GM19099 (cell line): ENCODE measurements around the gene ARID1B.

Experiments
- POLR2A ChIP-seq: IDR thresholded peaks from 3 replicates; pipeline ENCODE4 v1.6.1; 2011; ENCODE audit warnings: low read depth; ENCODE audit not compliant: insufficient read length; ENCODE audit errors: extremely low read depth

Gene ARID1B

DNA sequence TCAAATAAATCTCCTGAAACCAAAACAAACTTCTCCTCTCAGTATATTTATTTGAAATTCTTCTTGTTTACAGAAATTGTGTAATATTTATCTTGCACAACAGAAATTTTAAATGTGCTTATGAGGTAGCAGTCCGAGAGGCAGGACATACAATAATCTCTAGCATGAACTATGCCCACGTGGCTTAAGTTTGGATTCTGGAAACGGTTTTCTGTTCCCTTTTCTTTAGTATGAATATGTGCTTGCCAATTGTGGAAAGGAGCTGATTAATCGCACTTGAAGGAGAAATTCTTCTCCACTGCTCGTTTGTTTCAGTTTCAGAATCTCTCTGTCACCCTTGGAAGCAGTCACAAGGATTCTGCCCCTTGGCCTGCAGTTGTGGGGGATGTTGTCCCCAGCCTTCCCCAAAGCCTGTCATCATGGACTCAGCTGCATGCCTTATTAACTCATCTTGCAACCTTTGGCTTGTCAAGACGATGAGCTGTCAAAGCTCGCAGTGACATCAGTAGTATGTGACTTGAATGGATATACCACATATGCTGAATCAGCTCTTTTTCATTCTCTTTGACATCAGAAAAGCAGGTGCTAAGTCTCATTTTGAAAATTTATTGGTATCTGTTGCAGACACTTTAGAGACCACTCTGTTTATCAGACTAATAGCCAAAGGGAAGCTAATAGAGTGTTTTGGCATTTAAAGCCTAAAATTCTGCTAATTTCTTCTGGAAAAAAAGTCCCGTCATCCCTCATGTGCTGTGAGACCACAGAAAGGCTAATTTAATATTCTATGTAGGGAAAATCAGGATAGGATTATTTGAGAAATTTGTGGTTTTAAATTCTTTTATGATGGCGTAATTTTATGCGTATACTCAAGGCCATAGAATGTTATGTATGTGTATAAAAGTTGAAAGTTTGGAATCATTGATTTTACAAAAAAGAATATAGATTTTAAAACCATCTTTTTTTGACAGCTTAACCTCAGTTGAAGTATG is 186.8 kb downstream of the ARID1B start:
- no peak for TF ChIP-seq POLR2A

DNA sequence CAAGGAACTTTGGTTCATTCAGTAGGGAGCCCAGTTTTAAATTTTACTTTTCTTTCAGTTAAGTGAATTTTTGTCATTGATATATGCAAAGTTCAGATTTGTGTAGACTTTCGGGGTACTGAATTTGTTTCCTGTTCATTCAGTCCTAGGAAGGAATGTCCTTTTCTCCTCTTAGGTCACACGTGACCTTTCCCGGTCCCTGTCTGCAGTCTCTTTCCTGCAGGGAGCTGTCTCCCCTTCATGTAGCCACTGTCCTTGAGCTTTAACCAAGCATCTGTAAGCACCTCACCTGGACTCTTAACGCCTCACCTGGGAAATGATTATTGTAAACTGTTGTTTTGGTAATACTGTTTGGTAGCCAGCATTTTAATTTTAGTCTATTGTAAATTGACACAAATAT is 190.7 kb downstream of the ARID1B start:
- no peak for TF ChIP-seq POLR2A

- TF ChIP-seq POLR2A: no peak
Observed at GRCh38 chr6:156969233-156969632, 192.1 kb downstream of the ARID1B start.

DNA sequence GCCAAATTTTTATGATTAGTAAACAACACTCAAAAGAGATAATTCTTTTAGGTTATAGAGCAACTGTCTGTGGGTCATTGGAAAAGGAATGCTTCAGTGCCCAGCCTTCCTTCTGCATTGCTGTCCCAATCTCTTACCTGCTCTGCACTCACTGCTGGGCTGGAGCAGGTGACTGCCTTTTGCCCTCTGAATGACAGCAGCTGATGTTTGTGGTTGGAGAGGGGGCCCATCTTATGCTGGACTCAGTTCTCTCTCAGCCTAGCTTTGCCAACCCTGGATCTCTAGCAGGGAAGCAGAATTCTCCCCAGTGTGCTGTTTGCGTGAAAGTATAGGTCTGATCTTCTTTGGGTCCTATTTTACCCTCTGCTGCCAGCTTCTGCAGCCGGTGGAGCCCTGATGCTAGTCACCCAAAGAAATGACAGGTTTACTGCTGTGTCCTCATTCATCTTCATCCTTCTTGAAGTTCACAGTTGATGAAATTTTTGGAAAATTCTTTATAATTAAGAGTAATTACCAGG is 193.5 kb downstream of the ARID1B start:
- no peak for TF ChIP-seq POLR2A

GRCh38 chr6:156971153-156971885 is 194.1 kb downstream of the ARID1B start:
- TF ChIP-seq POLR2A: no peak

GRCh38 chr6:156972145-156972544 is 195.0 kb downstream of the ARID1B start:
- no peak for TF ChIP-seq POLR2A

GRCh38 chr6:156974830-156975261 is 197.7 kb downstream of the ARID1B start:
- no peak for TF ChIP-seq POLR2A

- TF ChIP-seq POLR2A: no peak
Observed at GRCh38 chr6:156975414-156975813, 198.2 kb downstream of the ARID1B start.

DNA sequence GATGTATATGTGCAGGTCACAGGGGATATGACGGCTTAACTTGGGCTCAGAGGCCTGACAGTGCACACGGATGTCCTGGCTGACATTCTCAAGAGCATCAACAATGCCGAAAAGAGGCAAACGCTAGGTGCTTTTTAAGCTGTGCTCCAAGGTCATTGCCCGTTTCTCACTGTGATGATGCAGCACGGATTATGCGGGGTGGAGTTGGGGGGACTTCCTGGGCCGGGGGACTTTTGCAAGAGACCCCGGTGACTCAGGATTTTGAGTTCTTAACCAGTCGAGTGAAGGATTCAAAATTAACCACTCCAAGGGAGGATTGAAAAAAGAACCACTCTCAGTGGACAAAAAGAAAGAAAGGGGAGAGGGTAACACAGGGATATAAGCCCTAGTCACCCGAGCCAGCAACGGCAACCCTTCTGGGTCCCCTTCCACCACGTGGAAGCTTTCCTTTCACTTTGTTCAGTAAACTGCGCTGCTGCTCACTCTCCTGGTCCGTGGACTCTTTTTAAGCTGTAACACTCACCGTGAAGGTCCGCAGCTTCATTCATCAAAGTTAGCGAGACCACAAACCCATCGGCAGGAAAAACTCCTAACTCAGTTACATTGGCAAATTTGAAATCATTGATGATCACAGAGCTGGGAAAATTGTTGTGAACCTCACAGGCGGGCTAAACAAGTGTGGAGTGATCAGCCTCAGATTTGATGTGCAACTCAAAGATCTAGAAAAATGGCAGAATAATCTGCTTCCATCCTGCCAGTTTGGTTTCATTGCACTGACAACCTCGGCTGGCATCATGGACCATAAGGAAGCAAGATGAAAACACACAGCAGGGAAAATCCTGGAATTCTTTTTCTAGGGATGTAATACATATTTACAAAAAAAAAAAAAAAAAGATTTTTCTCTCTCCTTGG is 199.3 kb downstream of the ARID1B start:
- TF ChIP-seq POLR2A: peak; percentile 29

GRCh38 chr6:156977527-156978291 is 200.5 kb downstream of the ARID1B start:
- TF ChIP-seq POLR2A: no peak

DNA sequence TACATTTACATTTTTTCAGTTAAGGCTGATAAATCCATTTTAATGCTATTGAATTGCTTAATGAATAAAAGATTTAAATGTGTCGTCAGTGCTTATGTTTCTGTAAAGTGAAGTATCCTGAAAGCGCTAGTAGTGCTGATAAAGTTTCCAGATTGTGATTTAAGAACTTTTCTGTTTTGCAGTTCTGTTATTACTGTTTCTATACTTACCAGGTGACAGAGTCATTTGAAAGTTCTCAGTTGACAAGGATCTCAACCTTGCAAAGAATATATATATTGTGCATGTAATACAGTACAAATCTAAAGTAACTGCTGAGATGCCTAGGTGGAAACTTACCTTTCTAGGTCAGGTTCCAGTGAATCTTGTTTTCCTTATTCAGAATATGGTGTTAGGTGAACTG is 201.8 kb downstream of the ARID1B start:
- TF ChIP-seq POLR2A: no peak

DNA sequence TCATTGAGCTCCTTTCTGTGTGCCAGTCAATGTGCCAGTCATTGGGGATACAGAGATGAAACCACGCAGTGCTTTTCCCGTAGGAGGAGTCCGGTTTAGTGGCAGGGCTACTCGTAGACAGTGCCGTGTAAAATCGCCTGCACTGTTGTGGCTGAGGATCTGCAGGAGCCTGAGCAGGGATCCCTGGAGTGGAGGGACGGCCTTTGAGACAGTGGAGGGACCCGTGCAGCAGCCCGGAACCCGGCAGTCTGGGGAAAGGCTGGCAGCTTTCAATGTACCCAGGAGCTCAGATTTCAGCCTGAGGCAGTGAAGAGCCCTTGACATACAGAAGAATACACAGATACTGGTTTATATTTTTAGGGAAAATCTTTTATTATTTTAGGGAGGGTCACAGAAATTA is 203.3 kb downstream of the ARID1B start:
- no peak for TF ChIP-seq POLR2A

GRCh38 chr6:156980948-156981347 is 203.8 kb downstream of the ARID1B start:
- TF ChIP-seq POLR2A: no peak

DNA sequence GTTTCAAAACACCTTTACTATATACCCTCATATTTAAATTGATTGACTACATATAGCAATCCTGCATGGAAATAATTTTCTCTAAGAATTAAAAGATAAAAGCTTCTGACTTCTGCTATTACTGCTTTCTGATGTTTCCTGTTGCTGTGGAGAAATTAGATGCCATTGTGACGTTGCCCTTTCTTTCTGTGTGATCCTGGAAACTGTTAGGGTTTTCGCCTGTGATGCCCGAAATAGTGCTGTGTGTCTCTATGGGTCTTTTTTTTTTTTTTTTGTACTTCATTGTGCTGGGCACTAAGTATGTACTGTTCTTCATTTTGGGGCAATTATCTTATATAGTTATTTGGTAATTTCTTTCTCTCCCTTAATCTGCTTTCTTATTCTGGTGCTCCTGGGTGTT is 205.0 kb downstream of the ARID1B start:
- TF ChIP-seq POLR2A: no peak
